ENCODE data around the gene PCSK1. TPM values are rescaled to one million over a fixed set of nuclear protein-coding genes. Genes with fewer than 3 reads are reported as not detected.
"Not testable (repeated sequence)": the region's sequence is repeated elsewhere in the genome, so short reads cannot be mapped to it uniquely, and the experiment has no call there.

PCSK1 gene
- total and polyA plus RNA-seq, 2 experiments from 2014 or later: 0.86 to 1.2 TPM

- Histone ChIP-seq H3K79me2 (ENCODE audit: insufficient read depth) (no peaks in the 10 kb centered on the region), H3K27me3 (replicated peaks; ENCODE audit: insufficient read depth) (no peaks in the 10 kb centered on the region), H3K27ac (no peak overlapping the region), H3K9ac (no peak overlapping the region), H3K9me2 (ENCODE audit: insufficient read depth) (no peaks in the 10 kb centered on the region), H4K20me1 (ENCODE audit: insufficient read depth) (no peaks in the 10 kb centered on the region), H3K4me2 (ENCODE audit: unreplicated experiment) (no peak overlapping the region), H3K4me1 (ENCODE audit: insufficient read depth) (peaks cover 4% of the 10 kb centered on the region; the same call in 1 of the 2 replicates), H3F3A (ENCODE audit: insufficient read depth) (no peaks in the 10 kb centered on the region), H3K36me3 (ENCODE audit: low read depth) (no peaks in the 10 kb centered on the region), H3K4me3 (no peak overlapping the region), H2AFZ (no peak overlapping the region), H3K9me3 (ENCODE audit: low read depth) (no peaks in the 10 kb centered on the region)
- in situ Hi-C loops (cut with MboI): no loop called here
- TF ChIP-seq EZH2phosphoT487 (IDR thresholded peaks at IDR 0.05; ENCODE audit: insufficient read depth, low read depth): no peak
- no peak for DNase-seq
- WGBS, 2 experiments (ENCODE audit: low coverage in 1 of 2, low lambda C conversion rate in 2 of 2, missing lambda C conversion rate in 2 of 2): 91 to 93% methylated on average over 2 of the region's 2 CpGs
These were observed 60.2 kb downstream of the PCSK1 start for GRCh38 chr5:96372726-96373380.

- H3K9me2 ChIP-seq (ENCODE audit: insufficient read depth): no peaks in the 10 kb centered on the region
- H3K4me2 ChIP-seq (ENCODE audit: unreplicated experiment): no peak overlapping the region
- H3K9ac ChIP-seq: no peak overlapping the region
- no peak for DNase-seq
- no peaks in the 10 kb centered on the region for H3K27me3 ChIP-seq (replicated peaks; ENCODE audit: insufficient read depth)
- no peaks in the 10 kb centered on the region for H4K20me1 ChIP-seq (ENCODE audit: insufficient read depth)
- H3K79me2 ChIP-seq (ENCODE audit: insufficient read depth): no peaks in the 10 kb centered on the region
- H3K9me3 ChIP-seq (ENCODE audit: low read depth): no peaks in the 10 kb centered on the region
- no peak overlapping the region for H3K4me3 ChIP-seq
- TF ChIP-seq EZH2phosphoT487 (IDR thresholded peaks at IDR 0.05; ENCODE audit: insufficient read depth, low read depth) (no peak), EZH2 (IDR thresholded peaks at IDR 0.05; ENCODE audit: insufficient read depth, poor library complexity, severe bottlenecking) (no peak)
- H3K4me1 ChIP-seq (ENCODE audit: insufficient read depth): no peaks in the 10 kb centered on the region
- no peak overlapping the region for H3K27ac ChIP-seq
- in situ Hi-C loops (cut with MboI): no loop called here
- 56 to 80% methylated on average over 2 of the region's 2 CpGs for WGBS, 2 experiments (ENCODE audit: low coverage in 1 of 2, low lambda C conversion rate in 2 of 2, missing lambda C conversion rate in 2 of 2)
- no peak overlapping the region for H2AFZ ChIP-seq
- H3F3A ChIP-seq (ENCODE audit: insufficient read depth): no peaks in the 10 kb centered on the region
- no peaks in the 10 kb centered on the region for H3K36me3 ChIP-seq (ENCODE audit: low read depth)
These were observed 62.1 kb downstream of the PCSK1 start for GRCh38 chr5:96370976-96371375.

- in situ Hi-C loops (cut with MboI); H3K9me2 ChIP-seq (ENCODE audit: insufficient read depth): not testable (repeated sequence)
These were observed 65.7 kb downstream of the PCSK1 start for GRCh38 chr5:96367337-96367736.

GRCh38 chr5:96354237-96354636 lies 78.8 kb downstream of the PCSK1 start:
- DNase-seq: no peak
- H3K9me2 ChIP-seq (ENCODE audit: insufficient read depth): no peaks in the 10 kb centered on the region
- 98 to 99% methylated on average over 2 of the region's 2 CpGs for WGBS, 2 experiments (ENCODE audit: low coverage in 1 of 2, low lambda C conversion rate in 2 of 2, missing lambda C conversion rate in 2 of 2)
- H2AFZ ChIP-seq: no peak overlapping the region
- H3K4me1 ChIP-seq (ENCODE audit: insufficient read depth): no peaks in the 10 kb centered on the region
- H3K4me3 ChIP-seq: no peak overlapping the region
- H3K79me2 ChIP-seq (ENCODE audit: insufficient read depth): no peaks in the 10 kb centered on the region
- H3K27me3 ChIP-seq (replicated peaks; ENCODE audit: insufficient read depth): no peaks in the 10 kb centered on the region
- H3K9ac ChIP-seq: no peak overlapping the region
- in situ Hi-C loops (cut with MboI): no loop called here
- no peaks in the 10 kb centered on the region for H3K36me3 ChIP-seq (ENCODE audit: low read depth)
- no peak overlapping the region for H3K27ac ChIP-seq
- TF ChIP-seq EZH2 (IDR thresholded peaks at IDR 0.05; ENCODE audit: insufficient read depth, poor library complexity, severe bottlenecking): no peak
- no peak for TF ChIP-seq EZH2phosphoT487 (IDR thresholded peaks at IDR 0.05; ENCODE audit: insufficient read depth, low read depth)
- H3K4me2 ChIP-seq (ENCODE audit: unreplicated experiment): no peak overlapping the region
- no peaks in the 10 kb centered on the region for H4K20me1 ChIP-seq (ENCODE audit: insufficient read depth)
- H3K9me3 ChIP-seq (ENCODE audit: low read depth): no peaks in the 10 kb centered on the region
- H3F3A ChIP-seq (ENCODE audit: insufficient read depth): no peaks in the 10 kb centered on the region

More at GRCh38 chr5:96367337-96367736, 65.7 kb downstream of the PCSK1 start:
- not testable (repeated sequence) for DNase-seq; H3K4me3 ChIP-seq; H3K36me3 ChIP-seq (ENCODE audit: low read depth); H3K27me3 ChIP-seq (replicated peaks; ENCODE audit: insufficient read depth); H3K9ac ChIP-seq; H3F3A ChIP-seq (ENCODE audit: insufficient read depth); H4K20me1 ChIP-seq (ENCODE audit: insufficient read depth); H3K4me2 ChIP-seq (ENCODE audit: unreplicated experiment); H3K79me2 ChIP-seq (ENCODE audit: insufficient read depth); H2AFZ ChIP-seq; H3K9me3 ChIP-seq (ENCODE audit: low read depth); H3K4me1 ChIP-seq (ENCODE audit: insufficient read depth); H3K27ac ChIP-seq
- WGBS, 2 experiments (ENCODE audit: low coverage in 1 of 2, low lambda C conversion rate in 2 of 2, missing lambda C conversion rate in 2 of 2): 76 to 91% methylated on average over 8 of the region's 8 CpGs

- Histone ChIP-seq H3K4me2 (ENCODE audit: unreplicated experiment) (no peak overlapping the region), H3K4me1 (ENCODE audit: insufficient read depth) (peaks cover 1% of the 10 kb centered on the region; the same call in 1 of the 2 replicates), H3K27me3 (replicated peaks; ENCODE audit: insufficient read depth) (no peaks in the 10 kb centered on the region), H3K27ac (no peak overlapping the region), H3K9me3 (ENCODE audit: low read depth) (no peaks in the 10 kb centered on the region), H4K20me1 (ENCODE audit: insufficient read depth) (no peaks in the 10 kb centered on the region), H3F3A (ENCODE audit: insufficient read depth) (no peaks in the 10 kb centered on the region), H3K79me2 (ENCODE audit: insufficient read depth) (no peaks in the 10 kb centered on the region), H3K4me3 (no peak overlapping the region), H2AFZ (no peak overlapping the region), H3K9me2 (ENCODE audit: insufficient read depth) (no peaks in the 10 kb centered on the region), H3K9ac (no peak overlapping the region), H3K36me3 (ENCODE audit: low read depth) (no peaks in the 10 kb centered on the region)
- WGBS, 2 experiments (ENCODE audit: low coverage in 1 of 2, low lambda C conversion rate in 2 of 2, missing lambda C conversion rate in 2 of 2): 86 to 97% methylated on average over 1 of the region's 1 CpG
- in situ Hi-C loops (cut with MboI): no loop called here
- no peak for TF ChIP-seq EZH2 (IDR thresholded peaks at IDR 0.05; ENCODE audit: insufficient read depth, poor library complexity, severe bottlenecking)
- no peak for TF ChIP-seq EZH2phosphoT487 (IDR thresholded peaks at IDR 0.05; ENCODE audit: insufficient read depth, low read depth)
- no peak for DNase-seq
These were observed 79.8 kb downstream of the PCSK1 start for GRCh38 chr5:96353220-96353619.

Data from GM23248 (cell line).